Activated effector memory CD4-positive, alpha-beta T cell treated with anti-CD3 and anti-CD28 coated beads, Interleukin-2, amount 50 U/mL, for 16 hours (primary cell): Measurements from ENCODE around the gene COL20A1.
"Not testable (repeated sequence)": the region's sequence is repeated elsewhere in the genome, so short reads cannot be mapped to it uniquely, and the experiment has no call there.

ENCODE experiments used
- DNase-seq: peaks from one replicate; pipeline ENCODE4 v3.0.0-alpha.2; 2020

Gene COL20A1

DNA sequence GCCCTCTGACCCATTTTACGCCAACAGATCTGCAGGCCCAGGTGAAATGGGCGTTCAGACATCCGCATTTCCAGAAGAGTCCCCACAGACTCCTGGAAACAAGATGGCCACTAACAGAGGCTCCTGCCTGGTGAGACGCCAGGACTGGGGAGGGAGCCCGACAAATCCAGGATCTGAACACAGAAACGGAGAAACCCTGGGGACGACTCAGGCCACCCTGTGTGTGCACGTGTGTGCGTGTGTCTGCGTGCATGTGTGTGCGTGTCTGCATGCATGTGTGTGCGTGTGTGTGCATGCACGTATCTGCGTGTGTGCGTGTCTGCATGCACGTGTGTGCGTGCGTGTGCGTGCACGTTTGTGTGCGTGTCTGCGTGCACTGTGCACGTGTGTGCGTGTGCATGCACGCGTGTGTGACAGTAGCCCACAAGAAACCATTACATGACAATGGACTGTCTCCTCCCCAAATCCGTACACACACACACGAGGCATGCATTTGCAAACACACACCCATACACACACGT, 43.3 kb downstream of the COL20A1 start:
- no peak for DNase-seq

DNA sequence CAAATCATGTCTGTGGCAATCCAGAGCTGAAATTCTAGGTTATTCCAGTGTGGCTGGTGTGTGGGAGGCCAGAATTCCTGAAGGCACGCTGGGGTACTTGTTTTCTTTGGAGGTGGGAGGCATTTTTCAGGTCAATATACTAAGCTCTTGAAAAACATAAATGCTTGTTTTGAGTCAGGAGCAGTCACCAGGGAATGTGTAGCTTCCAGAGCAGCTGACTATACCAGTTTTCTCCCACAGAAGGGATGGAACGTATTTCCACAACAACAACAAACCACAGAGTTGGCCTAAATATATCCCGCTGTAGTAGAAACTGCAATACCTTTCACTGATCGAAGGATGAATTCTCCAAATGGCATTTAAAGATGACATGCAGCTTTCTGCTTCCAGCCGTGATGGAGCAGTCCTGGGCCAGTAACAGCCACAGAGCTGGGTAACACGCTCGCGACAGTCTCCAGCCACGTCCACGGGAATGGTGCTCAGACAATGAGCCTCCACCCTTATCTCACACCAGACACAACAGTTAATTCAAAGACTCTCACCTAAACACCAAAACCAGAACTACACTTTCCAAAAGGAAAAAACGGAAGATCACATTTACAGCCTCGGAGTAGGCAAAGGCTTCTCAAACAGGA, 44.9 kb downstream of the COL20A1 start:
- DNase-seq: no peak

DNA sequence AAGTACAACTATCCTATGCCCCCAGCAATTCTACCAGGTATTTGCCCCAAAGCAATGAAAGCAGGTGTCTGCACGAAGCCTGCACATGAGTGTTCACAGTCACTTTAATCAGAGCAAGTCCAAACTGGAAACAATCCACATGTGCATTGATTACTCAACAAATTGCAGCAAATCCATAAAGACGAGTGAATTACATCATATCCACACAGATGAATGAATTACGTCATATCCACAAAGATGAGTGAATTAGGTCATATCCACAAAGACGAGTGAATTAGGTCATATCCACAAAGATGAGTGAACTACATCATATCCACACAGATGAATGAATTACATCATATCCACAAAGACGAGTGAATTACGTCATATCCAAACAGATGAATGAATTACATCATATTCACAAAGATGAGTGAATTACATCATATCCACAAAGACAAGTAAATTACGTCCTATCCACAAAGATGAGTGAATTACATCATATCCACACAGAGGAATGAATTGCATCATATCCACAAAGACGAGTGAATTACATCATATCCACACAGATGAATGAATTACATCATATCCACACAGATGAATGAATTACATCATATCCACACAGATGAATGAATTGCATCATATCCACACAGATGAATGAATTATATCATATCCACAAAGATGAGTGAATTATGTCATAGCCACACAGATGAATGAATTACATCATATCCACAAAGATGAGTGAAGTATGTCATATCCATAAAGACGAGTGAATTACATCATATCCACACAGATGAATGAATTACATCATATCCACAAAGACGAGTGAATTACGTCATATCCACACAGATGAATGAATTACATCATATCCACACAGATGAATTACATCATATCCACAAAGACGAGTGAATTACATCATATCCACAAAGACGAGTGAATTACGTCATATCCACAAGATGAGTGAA, 46.4 kb downstream of the COL20A1 start:
- DNase-seq: not testable (repeated sequence)

- not testable (repeated sequence) for DNase-seq
Observed at GRCh38 chr20:63340158-63340688, 47.2 kb downstream of the COL20A1 start.

DNA sequence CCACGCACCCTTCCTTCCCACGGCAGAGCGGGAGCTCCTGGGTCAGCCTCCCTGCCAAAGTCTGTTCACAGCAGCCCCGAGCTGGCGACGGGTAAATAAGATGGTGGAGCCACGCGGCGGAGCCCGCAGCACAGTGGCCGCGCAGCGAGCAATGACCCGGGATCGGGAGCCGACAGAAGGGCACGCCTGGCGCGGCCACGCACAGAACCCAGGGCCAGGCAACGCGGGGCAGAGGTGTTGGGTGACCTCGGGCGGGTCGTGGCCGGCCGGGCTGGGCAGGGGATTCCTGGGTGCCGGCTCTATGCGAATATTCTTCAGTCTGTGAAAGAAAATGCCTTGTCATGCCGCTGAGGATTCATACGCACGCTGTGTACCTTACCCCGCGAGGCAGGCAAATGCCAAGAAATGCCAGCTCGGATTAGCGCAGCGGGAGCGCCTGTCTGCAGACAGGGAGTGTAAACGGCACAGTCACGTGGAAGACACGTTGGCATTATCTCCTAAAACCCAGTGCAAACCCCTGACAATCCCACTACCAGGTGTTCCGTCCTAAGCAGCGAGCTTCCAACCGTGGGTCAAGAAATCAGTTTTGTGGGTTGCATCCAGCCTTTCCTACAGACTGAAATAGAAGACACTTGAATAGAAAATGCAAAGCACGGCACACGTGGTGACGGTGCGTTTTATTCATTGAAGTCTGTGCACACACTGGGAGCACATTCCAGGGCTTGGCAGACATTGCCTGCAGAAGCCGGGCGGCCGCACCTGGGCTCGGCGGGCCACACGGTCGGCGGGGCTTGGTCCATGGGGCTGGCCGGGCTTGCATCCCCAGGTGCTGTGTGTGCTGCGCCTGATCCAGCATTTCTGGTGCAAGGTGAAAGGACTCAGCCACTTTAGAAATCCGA, 49.8 kb downstream of the COL20A1 start:
- DNase-seq: no peak

DNA sequence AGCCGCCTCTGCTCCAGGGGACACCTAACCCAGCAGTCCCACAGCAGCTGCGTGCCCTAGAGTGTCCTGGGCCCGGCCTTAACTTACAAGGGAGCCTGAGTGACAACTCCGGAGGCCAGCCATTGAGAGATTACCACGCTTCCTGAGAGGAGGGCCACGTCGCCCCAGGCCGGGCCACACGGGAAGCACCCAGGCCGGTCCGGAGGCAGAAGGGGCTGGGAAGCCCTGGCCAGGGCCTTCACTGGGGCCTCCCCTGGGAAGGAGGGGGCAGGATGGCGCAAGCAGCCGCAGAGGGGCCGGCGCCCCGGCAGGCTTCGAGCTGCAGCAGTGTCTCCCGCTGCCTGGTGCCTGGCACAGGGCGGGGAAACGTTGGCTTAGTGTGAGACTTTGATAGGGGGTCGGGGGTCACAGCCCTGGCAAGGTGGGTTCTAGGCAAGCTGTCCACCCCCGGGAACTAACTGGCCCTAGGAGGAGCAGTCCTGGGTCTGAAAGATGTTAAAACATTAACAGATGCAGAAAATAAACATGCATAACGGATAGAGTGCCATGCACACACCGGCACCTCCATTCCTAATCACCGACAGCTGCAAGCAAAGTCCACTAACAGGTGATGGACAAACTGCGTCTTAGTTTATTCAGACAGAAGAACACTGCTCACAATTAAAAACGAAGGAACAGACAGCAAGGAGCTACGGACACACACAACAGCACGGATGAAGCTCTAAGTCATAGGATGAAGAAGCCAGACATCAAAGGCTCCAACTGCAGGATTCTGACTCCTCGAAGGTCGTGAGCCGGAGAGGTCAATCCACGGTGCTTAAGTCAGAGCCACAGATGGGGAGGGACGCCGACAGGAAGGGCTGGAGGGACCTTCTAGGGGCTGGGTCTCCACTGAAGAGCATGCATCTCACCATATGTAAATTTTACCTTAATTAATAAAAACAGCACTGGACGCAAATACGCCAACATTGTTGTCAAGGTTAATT, 50.8 kb downstream of the COL20A1 start:
- no peak for DNase-seq

DNA sequence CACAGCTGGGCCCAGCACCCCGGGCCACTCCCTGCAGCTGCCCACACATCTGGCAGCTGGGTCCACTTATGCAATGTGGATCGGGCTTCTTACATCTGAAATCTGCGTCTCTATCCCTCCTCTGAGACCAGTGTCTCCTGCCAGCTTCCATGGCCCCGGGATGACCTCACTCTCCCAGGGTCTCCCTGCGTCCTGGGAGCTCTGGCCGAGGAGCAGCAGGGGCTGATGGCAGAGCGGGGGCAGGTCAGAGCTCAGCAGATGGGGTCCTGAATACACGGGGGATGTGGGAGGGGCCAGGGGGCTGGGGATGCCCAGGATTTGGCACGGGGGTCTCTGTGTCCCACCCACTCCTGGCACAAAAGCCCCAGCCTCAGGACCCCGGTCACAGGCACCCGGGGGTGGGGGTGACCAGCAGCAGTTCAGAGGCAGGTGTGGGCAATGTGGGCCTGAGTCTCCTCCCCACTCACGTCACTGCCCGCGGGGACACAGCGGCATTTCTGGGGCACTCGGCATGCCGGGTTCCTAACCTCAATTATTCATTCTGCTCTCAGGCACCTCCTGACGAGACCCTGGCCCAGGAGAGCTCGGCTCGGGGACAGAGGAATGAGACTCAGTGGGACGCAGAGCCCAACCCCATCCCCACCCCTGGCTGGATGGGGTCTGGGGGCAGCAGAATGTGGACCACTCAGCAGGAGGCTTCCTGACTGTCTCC, 51.8 kb downstream of the COL20A1 start:
- DNase-seq: no peak

DNA sequence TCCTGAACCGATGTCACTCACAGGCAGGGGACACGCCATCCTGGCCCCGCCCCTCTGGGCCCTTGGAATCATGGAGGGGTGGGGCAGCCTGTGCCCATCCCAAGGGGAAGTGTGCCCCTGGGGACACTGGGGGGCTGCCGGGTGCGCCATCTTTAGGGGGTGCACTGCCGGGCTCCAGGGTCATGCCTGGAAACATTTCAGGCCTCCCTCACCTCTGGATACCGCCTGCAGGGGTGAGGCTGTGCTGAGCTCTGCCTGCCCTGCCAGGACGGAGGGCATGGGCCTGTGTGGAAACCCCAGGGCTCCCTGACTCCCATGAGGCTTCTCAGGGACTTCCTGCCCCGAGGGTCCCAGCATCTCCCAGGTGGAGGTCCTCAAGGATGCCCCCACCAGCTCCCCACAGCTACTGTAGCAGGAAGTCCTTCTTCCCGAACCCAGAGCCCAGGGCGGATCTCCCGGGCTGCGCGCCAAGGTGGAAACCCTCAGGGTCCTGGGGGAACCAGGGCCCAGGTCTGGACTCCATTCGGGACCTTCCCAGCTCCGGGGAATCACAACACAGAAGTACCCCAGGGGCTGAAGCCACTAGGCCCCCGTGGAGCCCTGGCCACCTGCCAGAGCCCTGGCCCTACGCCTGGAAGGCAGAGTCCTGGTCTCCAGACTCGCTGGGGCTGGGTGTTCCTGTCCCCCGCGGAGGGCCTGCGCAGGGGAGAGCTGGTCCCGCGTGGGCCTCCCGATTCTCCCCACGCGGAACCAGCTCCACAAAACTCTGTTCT, 52.5 kb downstream of the COL20A1 start:
- DNase-seq: no peak

GRCh38 chr20:63346131-63347080, 53.4 kb downstream of the COL20A1 start:
- no peak for DNase-seq

GRCh38 chr20:63347081-63347741, 54.2 kb downstream of the COL20A1 start:
- no peak for DNase-seq

GRCh38 chr20:63347950-63348827, 55.2 kb downstream of the COL20A1 start:
- no peak for DNase-seq

DNA sequence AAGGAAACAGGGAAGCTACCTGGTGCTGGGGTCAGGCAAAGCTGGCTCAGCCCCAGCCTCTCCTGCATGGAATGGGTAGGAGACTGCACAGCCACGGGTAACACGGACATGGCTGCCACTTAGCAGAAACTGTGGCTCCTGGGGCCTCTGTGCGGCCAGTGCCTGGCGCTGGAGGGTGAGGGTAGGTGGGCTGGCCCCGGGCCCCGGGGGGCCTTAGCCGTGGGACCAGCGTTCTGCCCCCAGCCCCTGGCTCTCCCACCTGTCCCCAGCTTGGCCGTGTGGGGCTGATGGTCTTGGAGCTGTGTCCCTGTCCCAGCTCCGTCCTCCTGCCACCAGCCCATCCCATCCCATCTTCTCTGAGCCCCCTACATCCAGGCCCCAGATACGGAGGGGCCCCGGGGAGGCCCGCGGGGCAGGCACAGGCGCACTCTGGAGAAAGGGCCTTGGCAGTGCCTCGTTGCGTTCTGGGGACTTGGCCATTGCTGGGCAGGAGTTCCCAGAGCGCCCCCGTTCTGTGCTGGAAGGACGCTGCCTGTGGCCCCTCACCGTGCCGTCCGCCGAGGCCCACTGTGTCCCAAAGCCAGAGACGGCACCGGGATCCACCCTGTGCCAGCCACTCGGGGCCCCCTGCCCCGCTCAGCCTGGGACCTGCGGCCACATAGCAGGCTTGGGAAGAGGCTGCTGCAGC, 56.0 kb downstream of the COL20A1 start:
- no peak for DNase-seq

- DNase-seq: no peak
Observed at GRCh38 chr20:63349516-63349895, 56.5 kb downstream of the COL20A1 start.

DNA sequence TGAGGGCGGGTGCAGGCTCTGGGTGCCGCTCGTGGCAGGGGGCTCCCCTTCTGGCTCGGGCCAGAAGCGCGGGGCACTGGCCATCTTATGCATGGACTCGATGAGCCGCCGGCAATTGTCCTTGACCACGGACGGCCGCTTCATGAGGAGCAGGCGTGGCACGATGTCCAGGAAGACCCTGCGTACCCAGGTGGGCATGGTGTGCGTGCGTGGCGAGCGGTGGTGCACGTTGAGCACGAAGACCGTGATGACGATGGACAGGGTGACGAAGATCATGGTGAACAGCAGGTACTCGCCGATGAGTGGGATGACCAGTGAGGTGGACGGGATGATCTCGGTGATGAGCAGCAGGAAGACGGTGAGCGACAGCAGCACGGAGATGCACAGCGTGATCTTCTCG, 57.2 kb downstream of the COL20A1 start:
- DNase-seq: no peak

- DNase-seq: no peak
Observed at GRCh38 chr20:63350597-63351325, 57.8 kb downstream of the COL20A1 start.

- DNase-seq: no peak
Observed at GRCh38 chr20:63351326-63351700, 58.3 kb downstream of the COL20A1 start.
